ENCODE results near the gene RNF157. TPM values are rescaled to one million over a fixed set of nuclear protein-coding genes. Genes with fewer than 3 reads are reported as not detected.

RNF157 gene
- total and polyA plus RNA-seq, 2 of the 13 experiments (the other 11 are each of a cell fraction or from before 2014, with no cell fraction given): 0.44 to 1.5 TPM

DNA sequence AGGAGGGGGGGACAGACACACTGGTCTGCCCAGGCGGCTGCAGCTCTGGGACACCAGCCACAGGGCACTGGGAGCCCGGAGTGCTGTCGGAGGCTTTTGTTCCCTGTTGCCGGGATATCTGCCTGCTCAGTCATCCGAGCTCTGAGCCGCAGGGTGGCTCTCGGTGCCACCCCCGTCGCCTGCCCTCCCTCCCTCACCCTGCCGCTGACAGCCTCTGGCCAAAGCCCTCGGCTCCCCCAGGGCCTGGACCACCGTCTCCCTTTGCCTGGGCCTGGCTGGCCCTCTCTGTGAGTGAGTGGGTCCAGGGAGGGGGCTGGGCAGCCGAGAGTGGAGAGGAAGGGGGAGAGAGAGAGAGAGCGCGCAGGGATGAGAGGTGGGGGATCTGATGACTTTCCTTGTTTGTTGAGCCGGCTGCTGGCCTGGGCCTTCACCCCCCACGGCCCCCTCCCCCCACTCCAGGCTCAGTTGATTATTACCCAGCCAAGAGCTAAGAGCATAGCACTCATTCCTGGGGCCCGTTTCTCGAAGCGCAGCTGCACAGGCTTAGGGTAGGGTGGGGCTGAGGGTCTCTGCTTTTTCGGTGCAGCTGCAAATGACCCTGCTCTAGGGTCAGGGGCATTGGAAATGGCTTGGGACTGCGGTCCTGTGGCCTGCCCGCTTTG, 101.9 kb downstream of the RNF157 start (continued):
- TF ChIP-seq, protein P1, sequence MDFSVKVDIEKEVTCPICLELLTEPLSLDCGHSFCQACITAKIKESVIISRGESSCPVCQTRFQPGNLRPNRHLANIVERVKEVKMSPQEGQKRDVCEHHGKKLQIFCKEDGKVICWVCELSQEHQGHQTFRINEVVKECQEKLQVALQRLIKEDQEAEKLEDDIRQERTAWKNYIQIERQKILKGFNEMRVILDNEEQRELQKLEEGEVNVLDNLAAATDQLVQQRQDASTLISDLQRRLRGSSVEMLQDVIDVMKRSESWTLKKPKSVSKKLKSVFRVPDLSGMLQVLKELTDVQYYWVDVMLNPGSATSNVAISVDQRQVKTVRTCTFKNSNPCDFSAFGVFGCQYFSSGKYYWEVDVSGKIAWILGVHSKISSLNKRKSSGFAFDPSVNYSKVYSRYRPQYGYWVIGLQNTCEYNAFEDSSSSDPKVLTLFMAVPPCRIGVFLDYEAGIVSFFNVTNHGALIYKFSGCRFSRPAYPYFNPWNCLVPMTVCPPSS (IDR thresholded peaks at IDR 0.05): no peak
- peak; percentile 49; the same call in 1 of the 2 replicates for TF ChIP-seq SP5 (CRISPR knock-in tag; IDR thresholded peaks at IDR 0.05; ENCODE audit: borderline replicate concordance, low read depth)
- peak; percentile 41; the same call in 1 of the 2 replicates for TF ChIP-seq TCF7 (IDR thresholded peaks at IDR 0.05; ENCODE audit: low read depth)
- 0 out of 2 replicates have a peak, but pooled peaks have one; percentile 50 for TF ChIP-seq ZNF33A (CRISPR knock-in tag; IDR thresholded peaks at IDR 0.05; ENCODE audit: borderline replicate concordance)
- no peak; the same call in 1 of the 2 replicates for TF ChIP-seq SRY (CRISPR knock-in tag; IDR thresholded peaks at IDR 0.05)
- TF ChIP-seq NFYC (CRISPR knock-in tag; IDR thresholded peaks at IDR 0.05): peak; percentile 46; the same call in 1 of the 2 replicates
- TF ChIP-seq, protein P2, sequence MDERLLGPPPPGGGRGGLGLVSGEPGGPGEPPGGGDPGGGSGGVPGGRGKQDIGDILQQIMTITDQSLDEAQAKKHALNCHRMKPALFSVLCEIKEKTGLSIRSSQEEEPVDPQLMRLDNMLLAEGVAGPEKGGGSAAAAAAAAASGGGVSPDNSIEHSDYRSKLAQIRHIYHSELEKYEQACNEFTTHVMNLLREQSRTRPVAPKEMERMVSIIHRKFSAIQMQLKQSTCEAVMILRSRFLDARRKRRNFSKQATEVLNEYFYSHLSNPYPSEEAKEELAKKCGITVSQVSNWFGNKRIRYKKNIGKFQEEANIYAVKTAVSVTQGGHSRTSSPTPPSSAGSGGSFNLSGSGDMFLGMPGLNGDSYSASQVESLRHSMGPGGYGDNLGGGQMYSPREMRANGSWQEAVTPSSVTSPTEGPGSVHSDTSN (CRISPR knock-in tag; IDR thresholded peaks at IDR 0.05): no peak
- peak; percentile 93; the same call in 1 of the 2 replicates for TF ChIP-seq KAT7 (CRISPR knock-in tag; IDR thresholded peaks at IDR 0.05; ENCODE audit: borderline replicate concordance)
- 0 out of 2 replicates have a peak, but pooled peaks have one; percentile 58 for TF ChIP-seq ZNF766 (CRISPR knock-in tag; IDR thresholded peaks at IDR 0.05; ENCODE audit: borderline replicate concordance)
- TF ChIP-seq, protein P3, sequence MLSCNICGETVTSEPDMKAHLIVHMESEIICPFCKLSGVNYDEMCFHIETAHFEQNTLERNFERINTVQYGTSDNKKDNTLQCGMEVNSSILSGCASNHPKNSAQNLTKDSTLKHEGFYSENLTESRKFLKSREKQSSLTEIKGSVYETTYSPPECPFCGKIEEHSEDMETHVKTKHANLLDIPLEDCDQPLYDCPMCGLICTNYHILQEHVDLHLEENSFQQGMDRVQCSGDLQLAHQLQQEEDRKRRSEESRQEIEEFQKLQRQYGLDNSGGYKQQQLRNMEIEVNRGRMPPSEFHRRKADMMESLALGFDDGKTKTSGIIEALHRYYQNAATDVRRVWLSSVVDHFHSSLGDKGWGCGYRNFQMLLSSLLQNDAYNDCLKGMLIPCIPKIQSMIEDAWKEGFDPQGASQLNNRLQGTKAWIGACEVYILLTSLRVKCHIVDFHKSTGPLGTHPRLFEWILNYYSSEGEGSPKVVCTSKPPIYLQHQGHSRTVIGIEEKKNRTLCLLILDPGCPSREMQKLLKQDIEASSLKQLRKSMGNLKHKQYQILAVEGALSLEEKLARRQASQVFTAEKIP (CRISPR knock-in tag; IDR thresholded peaks at IDR 0.05; ENCODE audit: borderline replicate concordance): no peak
- peak; percentile 74; the same call in 1 of the 2 replicates for TF ChIP-seq ZNF782 (CRISPR knock-in tag; IDR thresholded peaks at IDR 0.05; ENCODE audit: borderline replicate concordance)
- peak; percentile 51; the same call in 1 of the 3 replicates for TF ChIP-seq MXI1 (IDR thresholded peaks at IDR 0.05; ENCODE audit: borderline replicate concordance, low read depth, low read length)
- TF ChIP-seq, protein P4, sequence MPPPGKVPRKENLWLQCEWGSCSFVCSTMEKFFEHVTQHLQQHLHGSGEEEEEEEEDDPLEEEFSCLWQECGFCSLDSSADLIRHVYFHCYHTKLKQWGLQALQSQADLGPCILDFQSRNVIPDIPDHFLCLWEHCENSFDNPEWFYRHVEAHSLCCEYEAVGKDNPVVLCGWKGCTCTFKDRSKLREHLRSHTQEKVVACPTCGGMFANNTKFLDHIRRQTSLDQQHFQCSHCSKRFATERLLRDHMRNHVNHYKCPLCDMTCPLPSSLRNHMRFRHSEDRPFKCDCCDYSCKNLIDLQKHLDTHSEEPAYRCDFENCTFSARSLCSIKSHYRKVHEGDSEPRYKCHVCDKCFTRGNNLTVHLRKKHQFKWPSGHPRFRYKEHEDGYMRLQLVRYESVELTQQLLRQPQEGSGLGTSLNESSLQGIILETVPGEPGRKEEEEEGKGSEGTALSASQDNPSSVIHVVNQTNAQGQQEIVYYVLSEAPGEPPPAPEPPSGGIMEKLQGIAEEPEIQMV (CRISPR knock-in tag; IDR thresholded peaks at IDR 0.05; ENCODE audit: low read depth): no peak; the same call in 1 of the 2 replicates
- peak; percentile 7; the same call in 1 of the 2 replicates for TF ChIP-seq JUN (CRISPR knock-in tag; IDR thresholded peaks at IDR 0.05)
- TF ChIP-seq, protein P5, sequence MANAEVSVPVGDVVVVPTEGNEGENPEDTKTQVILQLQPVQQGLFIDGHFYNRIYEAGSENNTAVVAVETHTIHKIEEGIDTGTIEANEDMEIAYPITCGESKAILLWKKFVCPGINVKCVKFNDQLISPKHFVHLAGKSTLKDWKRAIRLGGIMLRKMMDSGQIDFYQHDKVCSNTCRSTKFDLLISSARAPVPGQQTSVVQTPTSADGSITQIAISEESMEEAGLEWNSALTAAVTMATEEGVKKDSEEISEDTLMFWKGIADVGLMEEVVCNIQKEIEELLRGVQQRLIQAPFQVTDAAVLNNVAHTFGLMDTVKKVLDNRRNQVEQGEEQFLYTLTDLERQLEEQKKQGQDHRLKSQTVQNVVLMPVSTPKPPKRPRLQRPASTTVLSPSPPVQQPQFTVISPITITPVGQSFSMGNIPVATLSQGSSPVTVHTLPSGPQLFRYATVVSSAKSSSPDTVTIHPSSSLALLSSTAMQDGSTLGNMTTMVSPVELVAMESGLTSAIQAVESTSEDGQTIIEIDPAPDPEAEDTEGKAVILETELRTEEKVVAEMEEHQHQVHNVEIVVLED (CRISPR knock-in tag; IDR thresholded peaks at IDR 0.05; ENCODE audit: borderline replicate concordance): peak; percentile 64; the same call in 1 of the 2 replicates
- no peak; the same call in 1 of the 2 replicates for TF ChIP-seq AKAP8 (CRISPR knock-in tag; IDR thresholded peaks at IDR 0.05)
- no peak for TF ChIP-seq NCOA5 (CRISPR knock-in tag; IDR thresholded peaks at IDR 0.05)
- TF ChIP-seq RELA (CRISPR knock-in tag; IDR thresholded peaks at IDR 0.05): no peak
- TF ChIP-seq, protein P6, sequence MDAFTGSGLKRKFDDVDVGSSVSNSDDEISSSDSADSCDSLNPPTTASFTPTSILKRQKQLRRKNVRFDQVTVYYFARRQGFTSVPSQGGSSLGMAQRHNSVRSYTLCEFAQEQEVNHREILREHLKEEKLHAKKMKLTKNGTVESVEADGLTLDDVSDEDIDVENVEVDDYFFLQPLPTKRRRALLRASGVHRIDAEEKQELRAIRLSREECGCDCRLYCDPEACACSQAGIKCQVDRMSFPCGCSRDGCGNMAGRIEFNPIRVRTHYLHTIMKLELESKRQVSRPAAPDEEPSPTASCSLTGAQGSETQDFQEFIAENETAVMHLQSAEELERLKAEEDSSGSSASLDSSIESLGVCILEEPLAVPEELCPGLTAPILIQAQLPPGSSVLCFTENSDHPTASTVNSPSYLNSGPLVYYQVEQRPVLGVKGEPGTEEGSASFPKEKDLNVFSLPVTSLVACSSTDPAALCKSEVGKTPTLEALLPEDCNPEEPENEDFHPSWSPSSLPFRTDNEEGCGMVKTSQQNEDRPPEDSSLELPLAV (CRISPR knock-in tag; conservative IDR thresholded peaks at IDR 0.05; ENCODE audit: low read depth): no peak
- no peak for TF ChIP-seq NFE2L2 (IDR thresholded peaks at IDR 0.05; ENCODE audit: low read length)
